ENCODE results near the gene DNM2.
A peak's percentile ranks its signal among the peaks of the same experiment; 100 is the strongest.

Gene DNM2

DNA sequence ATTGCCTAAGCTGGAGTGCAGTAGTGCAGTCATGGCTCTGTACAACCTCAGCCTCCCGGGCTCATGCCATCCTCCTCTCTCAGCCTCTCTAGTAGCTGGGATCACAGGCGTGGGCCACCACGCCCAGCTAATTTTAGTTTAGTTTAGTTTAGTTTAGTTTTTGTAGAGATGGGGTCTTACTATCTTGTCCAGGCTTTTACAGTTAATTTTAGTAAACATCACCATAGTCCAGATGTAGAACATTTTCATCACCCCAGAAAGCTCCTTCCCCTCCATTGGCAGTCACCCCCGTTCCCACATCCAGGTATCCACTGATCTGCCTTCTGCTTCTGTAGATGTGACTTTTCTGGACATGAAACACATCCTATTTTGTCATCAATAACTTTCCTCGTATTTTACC is 41.1 kb downstream of the DNM2 start:
- TF ChIP-seq, protein P1, sequence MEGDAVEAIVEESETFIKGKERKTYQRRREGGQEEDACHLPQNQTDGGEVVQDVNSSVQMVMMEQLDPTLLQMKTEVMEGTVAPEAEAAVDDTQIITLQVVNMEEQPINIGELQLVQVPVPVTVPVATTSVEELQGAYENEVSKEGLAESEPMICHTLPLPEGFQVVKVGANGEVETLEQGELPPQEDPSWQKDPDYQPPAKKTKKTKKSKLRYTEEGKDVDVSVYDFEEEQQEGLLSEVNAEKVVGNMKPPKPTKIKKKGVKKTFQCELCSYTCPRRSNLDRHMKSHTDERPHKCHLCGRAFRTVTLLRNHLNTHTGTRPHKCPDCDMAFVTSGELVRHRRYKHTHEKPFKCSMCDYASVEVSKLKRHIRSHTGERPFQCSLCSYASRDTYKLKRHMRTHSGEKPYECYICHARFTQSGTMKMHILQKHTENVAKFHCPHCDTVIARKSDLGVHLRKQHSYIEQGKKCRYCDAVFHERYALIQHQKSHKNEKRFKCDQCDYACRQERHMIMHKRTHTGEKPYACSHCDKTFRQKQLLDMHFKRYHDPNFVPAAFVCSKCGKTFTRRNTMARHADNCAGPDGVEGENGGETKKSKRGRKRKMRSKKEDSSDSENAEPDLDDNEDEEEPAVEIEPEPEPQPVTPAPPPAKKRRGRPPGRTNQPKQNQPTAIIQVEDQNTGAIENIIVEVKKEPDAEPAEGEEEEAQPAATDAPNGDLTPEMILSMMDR (conservative IDR thresholded peaks at IDR 0.05), result no peak
- no peak for TF ChIP-seq ZFX (IDR thresholded peaks at IDR 0.05)
- H3K27ac ChIP-seq, result no peak overlapping the region

DNA sequence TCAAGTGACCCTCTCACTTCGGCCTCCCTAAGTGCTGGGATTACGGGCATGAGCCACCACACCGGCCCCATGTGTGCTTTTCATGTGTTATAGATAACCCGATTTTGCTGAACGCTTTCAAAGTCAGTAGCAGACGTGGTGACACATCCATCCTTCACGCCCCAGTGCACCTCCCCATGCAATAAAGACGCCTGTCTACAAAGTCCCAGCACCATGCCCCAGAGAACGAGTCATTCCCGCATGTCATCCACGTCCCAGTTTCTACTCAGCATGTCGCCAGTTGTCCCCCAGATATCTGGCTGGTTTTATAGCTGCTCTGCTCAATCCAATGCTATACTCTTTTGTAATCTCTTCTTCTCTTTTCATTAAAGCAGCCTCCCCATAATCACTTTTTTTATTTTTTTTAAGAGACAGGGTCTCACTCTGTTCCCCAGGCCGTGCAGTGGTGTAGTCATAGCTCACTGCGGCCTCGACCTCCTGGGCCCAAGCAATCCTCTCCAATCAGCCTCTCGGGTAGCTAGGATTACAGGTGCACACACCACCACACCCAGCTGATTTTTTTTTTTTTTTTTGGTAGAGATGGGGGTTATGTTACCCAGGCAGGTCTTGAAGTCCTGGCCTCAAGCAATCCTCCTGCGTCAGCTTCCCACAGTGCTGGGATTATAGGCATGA is 42.5 kb downstream of the DNM2 start:
- TF ChIP-seq ZFX (IDR thresholded peaks at IDR 0.05), result no peak
- TF ChIP-seq, protein P1 (conservative IDR thresholded peaks at IDR 0.05), result no peak
- no peak overlapping the region for H3K27ac ChIP-seq

DNA sequence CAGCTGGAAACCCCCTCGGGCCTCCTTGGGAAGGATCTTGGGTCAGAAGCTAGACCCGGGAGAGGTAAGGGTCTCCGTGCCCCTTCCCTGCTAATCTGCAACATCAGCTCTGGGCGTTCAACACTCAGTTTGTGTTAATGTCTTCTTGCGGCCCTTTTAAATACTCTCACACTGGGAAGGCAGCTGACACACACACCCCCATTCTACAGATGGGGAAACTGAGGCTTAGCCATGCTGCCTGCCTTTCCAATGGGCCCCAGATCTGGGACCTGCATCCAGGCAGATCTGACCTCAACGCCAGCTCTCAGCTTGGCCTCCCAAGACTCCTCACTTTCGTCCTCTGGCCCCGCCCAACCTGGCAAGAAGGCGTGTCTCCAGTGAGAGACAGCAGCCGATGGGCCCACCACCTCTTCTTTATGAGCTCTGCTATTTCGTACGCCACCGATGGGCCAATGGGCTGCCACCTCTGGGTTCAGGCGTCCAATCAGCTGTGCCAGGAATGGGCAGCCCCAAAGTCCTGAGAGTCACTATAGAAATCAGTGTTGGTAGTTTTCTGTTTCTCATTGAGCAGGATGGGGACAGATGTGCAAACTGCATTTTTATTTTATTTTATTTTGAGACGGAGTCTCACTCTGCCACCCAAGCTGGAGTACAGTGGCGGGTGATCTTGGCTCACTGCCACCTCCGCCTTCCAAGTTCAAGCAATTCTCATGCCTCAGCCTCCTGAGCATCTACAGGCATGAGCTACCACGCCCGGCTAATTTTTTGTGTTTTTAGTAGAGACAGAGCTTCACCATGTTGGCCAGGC is 43.8 kb downstream of the DNM2 start:
- TF ChIP-seq, protein P1 (conservative IDR thresholded peaks at IDR 0.05), result no peak
- TF ChIP-seq ZFX (IDR thresholded peaks at IDR 0.05), result no peak
- no peak overlapping the region for H3K27ac ChIP-seq

DNA sequence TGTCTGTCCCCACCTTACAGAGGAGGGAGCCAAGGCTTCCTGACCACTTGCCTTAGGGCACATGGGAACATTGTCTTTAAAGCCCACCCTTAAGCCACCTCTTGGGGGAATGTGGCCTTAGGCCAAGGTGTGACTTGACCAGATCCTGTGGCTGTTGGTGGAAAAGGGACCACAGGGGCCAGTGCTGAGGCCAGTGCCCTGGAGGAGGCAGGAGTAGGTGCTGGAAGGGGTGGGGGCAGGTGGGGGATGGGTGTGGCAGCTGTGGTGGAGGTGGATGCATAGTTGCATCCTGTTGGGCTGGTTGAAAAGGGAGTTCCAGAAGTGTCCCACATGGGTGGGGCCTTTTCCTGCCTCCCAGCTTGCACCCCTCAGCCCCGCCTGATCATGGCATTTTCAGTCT is 44.8 kb downstream of the DNM2 start:
- no peak overlapping the region for H3K27ac ChIP-seq
- no peak for TF ChIP-seq ZFX (IDR thresholded peaks at IDR 0.05)
- TF ChIP-seq, protein P1 (conservative IDR thresholded peaks at IDR 0.05), result no peak

DNA sequence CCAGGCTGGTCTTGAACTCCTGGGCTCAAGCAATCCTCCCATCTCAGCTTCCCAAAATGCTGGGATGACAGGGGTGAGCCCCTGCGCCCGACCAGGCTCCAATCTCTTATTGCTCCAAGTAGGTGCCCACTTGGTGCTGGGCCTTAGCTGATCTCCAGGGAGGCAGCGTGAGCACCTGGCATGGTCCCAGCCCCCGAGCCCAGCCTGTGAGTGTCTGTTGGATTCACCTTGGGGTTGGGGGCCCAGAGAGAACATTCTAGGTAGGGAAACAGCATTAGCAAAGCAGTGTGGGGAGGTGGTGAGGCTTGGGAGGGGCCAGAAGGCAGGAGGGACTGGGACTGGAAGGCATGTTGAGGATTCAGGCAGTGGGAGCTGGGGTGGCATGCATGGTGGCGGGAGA is 45.5 kb downstream of the DNM2 start:
- no peak for TF ChIP-seq ZFX (IDR thresholded peaks at IDR 0.05)
- TF ChIP-seq, protein P1 (conservative IDR thresholded peaks at IDR 0.05), result no peak
- H3K27ac ChIP-seq, result peak overlapping the region; percentile 1; the same call in 1 of the 2 replicates

DNA sequence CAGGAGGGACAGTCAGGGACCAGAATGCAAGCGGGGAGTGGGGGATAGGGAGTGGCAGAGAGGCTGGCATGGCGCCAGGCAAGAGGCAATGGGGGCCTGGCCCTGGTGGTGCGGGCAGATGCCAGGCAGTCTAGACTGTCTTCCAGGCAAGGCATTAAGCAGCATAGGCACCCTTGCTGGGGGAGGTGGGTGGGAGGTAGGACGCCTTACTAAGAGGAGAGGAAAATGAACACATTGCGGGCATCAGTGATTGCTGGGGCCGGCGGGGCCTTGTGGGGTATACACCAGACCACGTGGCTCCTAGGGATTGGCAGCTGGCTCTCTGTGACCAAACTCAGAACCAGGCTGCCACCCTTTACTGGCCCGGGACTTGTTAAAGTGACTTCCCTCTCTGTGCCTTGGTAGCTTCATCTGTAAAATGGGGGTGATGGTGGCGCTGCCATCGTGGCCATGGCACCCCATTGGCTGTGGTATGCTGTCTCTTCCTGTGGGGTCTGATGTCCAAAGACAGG is 46.0 kb downstream of the DNM2 start:
- peak overlapping the region; percentile 1; the same call in 1 of the 2 replicates for H3K27ac ChIP-seq
- TF ChIP-seq ZFX (IDR thresholded peaks at IDR 0.05), result no peak
- TF ChIP-seq, protein P1 (conservative IDR thresholded peaks at IDR 0.05), result no peak

DNA sequence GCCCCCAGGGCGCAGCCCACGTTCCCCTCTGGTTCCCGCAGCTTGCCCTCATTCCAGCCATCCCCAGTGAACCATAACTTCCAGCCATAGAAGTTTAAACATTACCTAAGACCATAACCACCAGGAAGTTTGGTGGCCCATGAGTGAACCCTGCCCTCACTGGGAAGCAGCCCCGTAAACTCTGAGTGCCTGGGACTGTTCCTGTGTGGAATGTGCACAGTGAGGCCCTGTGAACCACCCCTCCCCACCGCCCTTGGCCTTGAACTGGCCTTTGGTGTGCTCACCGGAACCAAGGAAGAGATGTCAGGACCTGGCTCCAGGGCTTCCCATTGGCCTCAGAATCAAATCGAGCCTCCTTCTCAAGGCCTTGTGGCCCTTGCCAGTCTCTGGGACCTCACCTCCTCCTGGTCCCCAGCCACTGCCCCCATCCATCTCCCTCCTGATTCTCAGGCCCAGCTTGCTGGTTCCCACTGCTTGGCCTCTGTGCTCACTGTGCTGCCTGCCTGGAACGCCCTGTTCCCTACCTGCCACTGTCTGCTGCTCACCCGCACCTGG is 46.5 kb downstream of the DNM2 start:
- TF ChIP-seq, protein P1 (conservative IDR thresholded peaks at IDR 0.05), result no peak
- TF ChIP-seq ZFX (IDR thresholded peaks at IDR 0.05), result no peak
- H3K27ac ChIP-seq, result peak overlapping the region; percentile 4; the same call in 1 of the 2 replicates
